NCI-H1105 (cell line): ENCODE measurements around the gene WDR59.
"Not testable (repeated sequence)": the region's sequence is repeated elsewhere in the genome, so short reads cannot be mapped to it uniquely, and the experiment has no call there.

Experiments
- DNase-seq: peaks from one replicate; lab custom pipeline; 2025; lab: John Stamatoyannopoulos, UW

The WDR59 gene

GRCh38 chr16:74850027-74850426, 134.9 kb downstream of the WDR59 start:
- DNase-seq: no peak

- no peak for DNase-seq
These were observed 137.7 kb downstream of the WDR59 start for GRCh38 chr16:74847202-74847601.

GRCh38 chr16:74846714-74847113, 138.2 kb downstream of the WDR59 start:
- no peak for DNase-seq

GRCh38 chr16:74844041-74844980, 140.6 kb downstream of the WDR59 start:
- DNase-seq: no peak

- DNase-seq: not testable (repeated sequence)
These were observed 141.4 kb downstream of the WDR59 start for GRCh38 chr16:74843381-74844035.

- DNase-seq: no peak
These were observed 142.5 kb downstream of the WDR59 start for GRCh38 chr16:74842413-74842812.

- no peak for DNase-seq
These were observed 143.0 kb downstream of the WDR59 start for GRCh38 chr16:74841904-74842303.

GRCh38 chr16:74841469-74841868, 143.5 kb downstream of the WDR59 start:
- no peak for DNase-seq

GRCh38 chr16:74837056-74837455, 147.9 kb downstream of the WDR59 start:
- peak; percentile 37 for DNase-seq

- DNase-seq: no peak
These were observed 148.7 kb downstream of the WDR59 start for GRCh38 chr16:74836111-74836671.

GRCh38 chr16:74832228-74832627, 152.7 kb downstream of the WDR59 start:
- no peak for DNase-seq

GRCh38 chr16:74831467-74831866, 153.5 kb downstream of the WDR59 start:
- DNase-seq: no peak

- DNase-seq: no peak
These were observed 154.3 kb downstream of the WDR59 start for GRCh38 chr16:74830648-74831047.

GRCh38 chr16:74829637-74830036, 155.3 kb downstream of the WDR59 start:
- no peak for DNase-seq

- DNase-seq: no peak
These were observed 159.0 kb downstream of the WDR59 start for GRCh38 chr16:74825941-74826340.

GRCh38 chr16:74825016-74825415, 159.9 kb downstream of the WDR59 start:
- DNase-seq: no peak
